ENCODE data around the gene SIAH3.

Gene SIAH3

GRCh38 chr13:45861322-45861721 lies 9.8 kb upstream of the SIAH3 start:
- Histone ChIP-seq H4K20me1 (ENCODE audit: insufficient read depth, low read length) (no peaks in the 10 kb centered on the region), H3K4me2 (ENCODE audit: low read depth, low read length) (no peak overlapping the region), H3K9me3 (replicated peaks; ENCODE audit: insufficient read depth, low read length) (no peaks in the 10 kb centered on the region), H3K9ac (ENCODE audit: low read length) (no peak overlapping the region), H3K4me1 (ENCODE audit: low read length) (no peaks in the 10 kb centered on the region), H3K79me2 (ENCODE audit: low read length) (no peaks in the 10 kb centered on the region), H3K36me3 (replicated peaks; ENCODE audit: insufficient read depth, low read length) (no peaks in the 10 kb centered on the region), H3K9me2 (replicated peaks; ENCODE audit: insufficient read depth, low read length) (no peaks in the 10 kb centered on the region), H2AFZ (ENCODE audit: low read length) (no peak overlapping the region), H3F3A (ENCODE audit: insufficient read depth, low read length) (no peaks in the 10 kb centered on the region), H3K27me3 (replicated peaks; ENCODE audit: insufficient read depth, low read length) (no peaks in the 10 kb centered on the region), H3K27ac (ENCODE audit: low read length) (no peak overlapping the region), H3K4me3 (ENCODE audit: low read length) (no peak overlapping the region)
- DNase-seq: no peak
- TF ChIP-seq EZH2 (optimal IDR thresholded peaks at IDR 0.05; ENCODE audit: low read depth, low read length) (no peak), CTCF (IDR thresholded peaks at IDR 0.05; ENCODE audit: low read length) (no peak), EZH2phosphoT487 (IDR thresholded peaks at IDR 0.05; ENCODE audit: low read length) (no peak)

- H3K4me2 ChIP-seq (ENCODE audit: low read depth, low read length): no peak overlapping the region
- H3K4me1 ChIP-seq (ENCODE audit: low read length): no peaks in the 10 kb centered on the region
- H3F3A ChIP-seq (ENCODE audit: insufficient read depth, low read length): no peaks in the 10 kb centered on the region
- H3K9me2 ChIP-seq (replicated peaks; ENCODE audit: insufficient read depth, low read length): no peaks in the 10 kb centered on the region
- H3K4me3 ChIP-seq (ENCODE audit: low read length): no peak overlapping the region
- H3K27ac ChIP-seq (ENCODE audit: low read length): no peak overlapping the region
- no peak for TF ChIP-seq CTCF (IDR thresholded peaks at IDR 0.05; ENCODE audit: low read length)
- TF ChIP-seq EZH2phosphoT487 (IDR thresholded peaks at IDR 0.05; ENCODE audit: low read length): no peak
- no peak for TF ChIP-seq EZH2 (optimal IDR thresholded peaks at IDR 0.05; ENCODE audit: low read depth, low read length)
- no peaks in the 10 kb centered on the region for H3K9me3 ChIP-seq (replicated peaks; ENCODE audit: insufficient read depth, low read length)
- H3K36me3 ChIP-seq (replicated peaks; ENCODE audit: insufficient read depth, low read length): no peaks in the 10 kb centered on the region
- H4K20me1 ChIP-seq (ENCODE audit: insufficient read depth, low read length): no peaks in the 10 kb centered on the region
- H3K9ac ChIP-seq (ENCODE audit: low read length): no peak overlapping the region
- no peaks in the 10 kb centered on the region for H3K27me3 ChIP-seq (replicated peaks; ENCODE audit: insufficient read depth, low read length)
- no peak for DNase-seq
- no peaks in the 10 kb centered on the region for H3K79me2 ChIP-seq (ENCODE audit: low read length)
- H2AFZ ChIP-seq (ENCODE audit: low read length): no peak overlapping the region
Measured at GRCh38 chr13:45860240-45860639, 8.7 kb upstream of the SIAH3 start.

GRCh38 chr13:45859705-45860104 lies 8.2 kb upstream of the SIAH3 start:
- no peak for DNase-seq
- H4K20me1 ChIP-seq (ENCODE audit: insufficient read depth, low read length): no peaks in the 10 kb centered on the region
- no peaks in the 10 kb centered on the region for H3K4me1 ChIP-seq (ENCODE audit: low read length)
- no peaks in the 10 kb centered on the region for H3F3A ChIP-seq (ENCODE audit: insufficient read depth, low read length)
- no peak overlapping the region for H3K4me3 ChIP-seq (ENCODE audit: low read length)
- H3K27me3 ChIP-seq (replicated peaks; ENCODE audit: insufficient read depth, low read length): no peaks in the 10 kb centered on the region
- no peak overlapping the region for H3K4me2 ChIP-seq (ENCODE audit: low read depth, low read length)
- H3K9ac ChIP-seq (ENCODE audit: low read length): no peak overlapping the region
- no peaks in the 10 kb centered on the region for H3K9me2 ChIP-seq (replicated peaks; ENCODE audit: insufficient read depth, low read length)
- no peaks in the 10 kb centered on the region for H3K9me3 ChIP-seq (replicated peaks; ENCODE audit: insufficient read depth, low read length)
- H3K27ac ChIP-seq (ENCODE audit: low read length): no peak overlapping the region
- no peaks in the 10 kb centered on the region for H3K36me3 ChIP-seq (replicated peaks; ENCODE audit: insufficient read depth, low read length)
- no peaks in the 10 kb centered on the region for H3K79me2 ChIP-seq (ENCODE audit: low read length)
- TF ChIP-seq EZH2phosphoT487 (IDR thresholded peaks at IDR 0.05; ENCODE audit: low read length) (no peak), CTCF (IDR thresholded peaks at IDR 0.05; ENCODE audit: low read length) (no peak), EZH2 (optimal IDR thresholded peaks at IDR 0.05; ENCODE audit: low read depth, low read length) (no peak)
- no peak overlapping the region for H2AFZ ChIP-seq (ENCODE audit: low read length)
